HEK293 (cell line): Measurements from ENCODE around the gene COG6.

Experiments
- CTCF ChIA-PET: fragments of 350-600 bp; formaldehyde crosslinking; extraction: SDS; loops from one replicate; lab custom pipeline; 2021; ENCODE audit warnings: antibody characterized with exemption; lab: Yijun Ruan, JAX
- POLR2A ChIA-PET: fragments of 300-600 bp; formaldehyde crosslinking; extraction: SDS; loops from one replicate; lab custom pipeline; 2020; ENCODE audit warnings: antibody characterized with exemption, inconsistent platforms; lab: Yijun Ruan, JAX
- H3K27ac ChIP-seq: fragments of 200-500 bp; sonication (Bioruptor generic); 2 replicates; pipeline ENCODE4 v1.5.1; 2014; ENCODE audit warnings: low read depth, low read length, control low read depth, inconsistent platforms; ENCODE audit errors: extremely low read depth
- H3K36me3 ChIP-seq, 2 experiments: fragments of 200-500 bp in 1 of 2; sonication (Bioruptor generic) in 1 of 2; 1 replicate in 1 of 2; 2 replicates in 1 of 2; pipeline ENCODE4 v1.5.1; 2014 to 2017; ENCODE audit warnings: inconsistent platforms in 2 of 2, low read length in 2 of 2; ENCODE audit not compliant: control insufficient read depth in 2 of 2, insufficient read depth in 1 of 2
- H3K4me1 ChIP-seq: fragments of 200-500 bp; sonication (Bioruptor generic); 2 replicates; pipeline ENCODE4 v1.5.1; 2014; ENCODE audit warnings: mild to moderate bottlenecking, low read length, inconsistent platforms; ENCODE audit not compliant: control insufficient read depth, insufficient read depth
- H3K4me3 ChIP-seq: 2 replicates; pipeline ENCODE4 v1.5.1; 2011; ENCODE audit warnings: low read depth, mild to moderate bottlenecking, control low read depth, low read length, moderate library complexity
- H3K9me3 ChIP-seq: fragments of 200-500 bp; sonication (Bioruptor generic); 2 replicates; pipeline ENCODE4 v1.5.1; 2014; ENCODE audit warnings: low read depth, low read length, inconsistent platforms; ENCODE audit not compliant: control insufficient read depth, insufficient read depth
- GFI1B ChIP-seq: fragments of 450-650 bp; formaldehyde crosslinking; IDR thresholded peaks from 2 replicates; pipeline ENCODE4 v1.5.1; 2016; ENCODE audit warnings: missing biosample characterization, missing genetic modification characterization
- GLIS2 ChIP-seq: fragments of 450-650 bp; formaldehyde crosslinking; IDR thresholded peaks from 2 replicates; pipeline ENCODE4 v1.5.1; 2016; ENCODE audit warnings: missing biosample characterization, missing genetic modification characterization
- MEIS1 ChIP-seq: sonication (generic); formaldehyde crosslinking; IDR thresholded peaks from 2 replicates; pipeline ENCODE4 v1.8.1; 2022; ENCODE audit warnings: missing genetic modification reagents, mild to moderate bottlenecking, borderline replicate concordance
- TRIM28 ChIP-seq: IDR thresholded peaks from 2 replicates; pipeline ENCODE4 v1.6.1; 2011; ENCODE audit warnings: low read length, control low read depth, borderline replicate concordance
- WT1 ChIP-seq: fragments of 450-650 bp; formaldehyde crosslinking; IDR thresholded peaks from 2 replicates; pipeline ENCODE4 v1.5.1; 2016; ENCODE audit warnings: missing biosample characterization, missing genetic modification characterization
- ZBTB6 ChIP-seq: fragments of 450-650 bp; formaldehyde crosslinking; IDR thresholded peaks from 2 replicates; pipeline ENCODE4 v1.5.1; 2017; ENCODE audit warnings: missing biosample characterization, missing genetic modification characterization
- ZNF223 ChIP-seq: fragments of 450-650 bp; formaldehyde crosslinking; IDR thresholded peaks from 2 replicates; pipeline ENCODE4 v1.5.1; 2016; ENCODE audit warnings: missing biosample characterization, missing genetic modification characterization
- ZNF239 ChIP-seq: fragments of 450-650 bp; formaldehyde crosslinking; IDR thresholded peaks from 2 replicates; pipeline ENCODE4 v1.5.1; 2016; ENCODE audit warnings: missing biosample characterization, missing genetic modification characterization
- ZNF266 ChIP-seq: fragments of 450-650 bp; formaldehyde crosslinking; IDR thresholded peaks from 2 replicates; pipeline ENCODE4 v1.5.1; 2016; ENCODE audit warnings: missing biosample characterization, missing genetic modification characterization, low read depth
- ZNF366 ChIP-seq: fragments of 450-650 bp; formaldehyde crosslinking; conservative IDR thresholded peaks from 2 replicates; pipeline ENCODE4 v1.5.1; 2016; ENCODE audit warnings: missing biosample characterization, missing genetic modification characterization
- ZNF529 ChIP-seq: fragments of 450-650 bp; formaldehyde crosslinking; IDR thresholded peaks from 2 replicates; pipeline ENCODE4 v1.5.1; 2017; ENCODE audit warnings: missing genetic modification characterization, missing biosample characterization; ENCODE audit not compliant: insufficient replicate concordance
- ZNF585B ChIP-seq: fragments of 450-650 bp; formaldehyde crosslinking; IDR thresholded peaks from 2 replicates; pipeline ENCODE4 v1.5.1; 2016; ENCODE audit warnings: missing biosample characterization, missing genetic modification characterization
- ZNF629 ChIP-seq: fragments of 450-650 bp; formaldehyde crosslinking; IDR thresholded peaks from 2 replicates; pipeline ENCODE4 v1.5.1; 2017; ENCODE audit warnings: missing biosample characterization, missing genetic modification characterization
- ZNF654 ChIP-seq: fragments of 450-650 bp; formaldehyde crosslinking; IDR thresholded peaks from 2 replicates; pipeline ENCODE4 v1.5.1; 2016; ENCODE audit warnings: low read depth, missing biosample characterization, missing genetic modification characterization
- ZNF76 ChIP-seq: fragments of 450-650 bp; formaldehyde crosslinking; IDR thresholded peaks from 2 replicates; pipeline ENCODE4; 2016; ENCODE audit warnings: low read depth, missing biosample characterization, missing genetic modification characterization, borderline replicate concordance
- ZNF792 ChIP-seq: fragments of 450-650 bp; formaldehyde crosslinking; IDR thresholded peaks from 2 replicates; pipeline ENCODE4 v1.5.1; 2016; ENCODE audit warnings: missing biosample characterization, missing genetic modification characterization
- TF ChIP-seq, protein P1 (sequence below): fragments of 450-650 bp; formaldehyde crosslinking; IDR thresholded peaks from 2 replicates; pipeline ENCODE4 v1.5.1; 2016; ENCODE audit warnings: missing biosample characterization, missing genetic modification characterization
- TF ChIP-seq, protein P2 (sequence below): fragments of 450-650 bp; formaldehyde crosslinking; IDR thresholded peaks from 2 replicates; pipeline ENCODE4 v1.5.1; 2016; ENCODE audit warnings: missing biosample characterization, missing genetic modification characterization

COG6 gene

DNA sequence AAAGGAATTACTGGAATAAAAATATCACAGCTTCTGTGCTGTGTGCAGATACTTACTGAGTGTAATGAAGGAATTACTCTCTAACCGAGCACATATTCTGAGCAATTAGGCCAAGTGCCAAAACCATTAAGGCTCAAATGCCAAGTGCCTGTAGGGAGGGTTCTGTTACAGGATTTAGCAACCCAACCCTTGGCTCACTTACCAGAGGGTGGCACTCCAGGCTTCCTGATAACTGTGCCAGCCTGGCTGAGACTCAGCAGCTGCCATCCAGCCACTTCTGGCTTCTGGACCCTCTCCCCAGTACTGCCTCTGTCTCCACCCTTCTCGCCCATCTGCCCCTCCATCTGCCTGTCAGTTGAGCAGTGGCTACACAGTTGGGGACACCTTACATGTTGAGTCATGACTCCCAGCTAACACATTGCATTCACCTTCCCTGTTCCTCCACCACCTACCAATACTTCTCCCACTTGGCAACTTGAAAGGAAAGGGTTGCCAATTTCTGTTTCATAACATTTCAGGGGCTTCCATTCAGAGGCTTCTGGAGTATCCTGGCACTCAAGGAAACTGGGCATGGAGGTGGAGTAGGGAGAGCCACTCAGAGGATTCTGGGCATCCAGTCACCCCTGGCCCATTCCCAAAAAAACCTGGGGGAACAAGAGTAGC lies 110.5 kb downstream of the COG6 start (continued):
- TF ChIP-seq ZNF239 (tag by site-specific recombination) (no peak), ZNF266 (tag by site-specific recombination) (no peak), ZNF76 (tag by site-specific recombination) (0 out of 2 replicates have a peak, but pooled peaks have one; percentile 24), ZNF792 (tag by site-specific recombination) (no peak), TRIM28 (no peak), ZNF366 (tag by site-specific recombination) (no peak), ZBTB6 (tag by site-specific recombination) (no peak), ZNF629 (0 out of 2 replicates have a peak, but pooled peaks have one; percentile 22), ZNF654 (tag by site-specific recombination) (peak; percentile 48)
- TF ChIP-seq, protein P1, sequence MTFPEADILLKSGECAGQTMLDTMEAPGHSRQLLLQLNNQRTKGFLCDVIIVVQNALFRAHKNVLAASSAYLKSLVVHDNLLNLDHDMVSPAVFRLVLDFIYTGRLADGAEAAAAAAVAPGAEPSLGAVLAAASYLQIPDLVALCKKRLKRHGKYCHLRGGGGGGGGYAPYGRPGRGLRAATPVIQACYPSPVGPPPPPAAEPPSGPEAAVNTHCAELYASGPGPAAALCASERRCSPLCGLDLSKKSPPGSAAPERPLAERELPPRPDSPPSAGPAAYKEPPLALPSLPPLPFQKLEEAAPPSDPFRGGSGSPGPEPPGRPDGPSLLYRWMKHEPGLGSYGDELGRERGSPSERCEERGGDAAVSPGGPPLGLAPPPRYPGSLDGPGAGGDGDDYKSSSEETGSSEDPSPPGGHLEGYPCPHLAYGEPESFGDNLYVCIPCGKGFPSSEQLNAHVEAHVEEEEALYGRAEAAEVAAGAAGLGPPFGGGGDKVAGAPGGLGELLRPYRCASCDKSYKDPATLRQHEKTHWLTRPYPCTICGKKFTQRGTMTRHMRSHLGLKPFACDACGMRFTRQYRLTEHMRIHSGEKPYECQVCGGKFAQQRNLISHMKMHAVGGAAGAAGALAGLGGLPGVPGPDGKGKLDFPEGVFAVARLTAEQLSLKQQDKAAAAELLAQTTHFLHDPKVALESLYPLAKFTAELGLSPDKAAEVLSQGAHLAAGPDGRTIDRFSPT (tag by site-specific recombination) = no peak
- TF ChIP-seq, protein P2, sequence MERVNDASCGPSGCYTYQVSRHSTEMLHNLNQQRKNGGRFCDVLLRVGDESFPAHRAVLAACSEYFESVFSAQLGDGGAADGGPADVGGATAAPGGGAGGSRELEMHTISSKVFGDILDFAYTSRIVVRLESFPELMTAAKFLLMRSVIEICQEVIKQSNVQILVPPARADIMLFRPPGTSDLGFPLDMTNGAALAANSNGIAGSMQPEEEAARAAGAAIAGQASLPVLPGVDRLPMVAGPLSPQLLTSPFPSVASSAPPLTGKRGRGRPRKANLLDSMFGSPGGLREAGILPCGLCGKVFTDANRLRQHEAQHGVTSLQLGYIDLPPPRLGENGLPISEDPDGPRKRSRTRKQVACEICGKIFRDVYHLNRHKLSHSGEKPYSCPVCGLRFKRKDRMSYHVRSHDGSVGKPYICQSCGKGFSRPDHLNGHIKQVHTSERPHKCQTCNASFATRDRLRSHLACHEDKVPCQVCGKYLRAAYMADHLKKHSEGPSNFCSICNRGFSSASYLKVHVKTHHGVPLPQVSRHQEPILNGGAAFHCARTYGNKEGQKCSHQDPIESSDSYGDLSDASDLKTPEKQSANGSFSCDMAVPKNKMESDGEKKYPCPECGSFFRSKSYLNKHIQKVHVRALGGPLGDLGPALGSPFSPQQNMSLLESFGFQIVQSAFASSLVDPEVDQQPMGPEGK = no peak

DNA sequence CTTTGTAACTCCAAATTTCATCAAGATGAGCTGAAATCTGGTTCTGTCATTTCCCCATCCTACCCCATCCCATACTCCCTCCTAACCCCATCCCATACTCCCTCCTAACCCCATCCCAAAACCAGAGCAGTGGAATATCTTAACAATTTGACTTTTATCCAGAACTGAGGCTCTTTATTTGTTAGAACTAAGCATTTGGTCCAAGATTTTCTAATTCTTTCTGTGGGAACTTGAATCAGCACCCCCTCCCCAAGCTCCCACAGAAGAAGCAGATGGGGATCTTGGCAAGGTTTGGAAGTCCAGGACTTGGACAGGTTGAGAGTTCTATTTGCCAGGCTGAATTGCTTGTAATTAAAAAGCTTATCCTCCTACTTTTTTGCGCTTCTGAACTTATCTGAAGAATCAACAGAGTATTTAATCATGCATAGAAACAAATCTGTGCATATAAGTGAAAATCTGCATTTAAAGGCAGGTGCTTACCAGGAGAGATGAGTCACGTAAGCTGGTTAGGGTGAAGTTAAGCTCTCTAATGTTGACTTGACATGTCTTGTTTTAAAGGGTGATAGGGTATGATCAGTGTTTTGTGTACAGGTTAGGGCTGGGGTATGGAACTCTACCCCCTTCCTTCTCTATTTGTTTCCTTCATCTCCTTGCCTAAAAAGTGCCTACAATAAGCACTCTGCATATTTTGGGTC lies 111.1 kb downstream of the COG6 start:
- no peaks in the 10 kb centered on the region for H3K36me3 ChIP-seq
- no peaks in the 10 kb centered on the region for H3K9me3 ChIP-seq
- ChIA-PET CTCF (interaction anchor here (0.7 to 1.7 kb wide), 2 partner anchors 12 to 32 kb away, joined by 3 to 4 read pairs; no protein-coding TSS in a partner anchor), POLR2A (no interaction called here)
- TF ChIP-seq ZNF223 (tag by site-specific recombination) = no peak
- TF ChIP-seq GFI1B = no peak
- TF ChIP-seq MEIS1 = no peak
- TF ChIP-seq GLIS2 (tag by site-specific recombination) = no peak
- no peak for TF ChIP-seq ZNF529 (tag by site-specific recombination)
- no peak for TF ChIP-seq ZNF366 (tag by site-specific recombination)
- TF ChIP-seq ZNF585B (tag by site-specific recombination) = no peak
- TF ChIP-seq WT1 (tag by site-specific recombination) = no peak
- H3K4me1 ChIP-seq = peaks cover 3% of the 10 kb centered on the region; the same call in 1 of the 2 replicates
- no peak overlapping the region for H3K4me3 ChIP-seq
- H3K27ac ChIP-seq = no peak overlapping the region
